ENCODE data around the gene E2F4.

The E2F4 gene

GRCh38 chr16:67188323-67188722, 3.6 kb upstream of the E2F4 start:
- no peak for DNase-seq (ENCODE audit: low read depth)
- TF ChIP-seq CTCF (conservative IDR thresholded peaks at IDR 0.05; ENCODE audit: control insufficient read depth, insufficient read depth, low read depth, low read length) = no peak
- no peak overlapping the region for H3K4me3 ChIP-seq (ENCODE audit: control insufficient read depth, low read depth, low read length)

GRCh38 chr16:67188798-67189197, 3.2 kb upstream of the E2F4 start:
- TF ChIP-seq CTCF (conservative IDR thresholded peaks at IDR 0.05; ENCODE audit: control insufficient read depth, insufficient read depth, low read depth, low read length) = no peak
- H3K4me3 ChIP-seq (ENCODE audit: control insufficient read depth, low read depth, low read length) = no peak overlapping the region
- no peak for DNase-seq (ENCODE audit: low read depth)

- TF ChIP-seq CTCF (conservative IDR thresholded peaks at IDR 0.05; ENCODE audit: control insufficient read depth, insufficient read depth, low read depth, low read length) = no peak
- no peak for DNase-seq (ENCODE audit: low read depth)
- no peak within 1 kb of the TSS for H3K4me3 ChIP-seq (ENCODE audit: control insufficient read depth, low read depth, low read length)
Measured at GRCh38 chr16:67190041-67190440, 1.9 kb upstream of the E2F4 start, which contains the start of gene EXOC3L1. Gene EXOC3L1, minus strand, starts transcription at chr16:67190136. Its CDS starts 460 bp downstream, at chr16:67189676.

- no peak for TF ChIP-seq CTCF (conservative IDR thresholded peaks at IDR 0.05; ENCODE audit: control insufficient read depth, insufficient read depth, low read depth, low read length)
- H3K4me3 ChIP-seq (ENCODE audit: control insufficient read depth, low read depth, low read length) = no peak overlapping the region
- DNase-seq (ENCODE audit: low read depth) = no peak
Measured at GRCh38 chr16:67190448-67191399, 1.2 kb upstream of the E2F4 start.

GRCh38 chr16:67191411-67191994, 452 bp upstream of the E2F4 start:
- DNase-seq (ENCODE audit: low read depth) = no peak
- no peak for TF ChIP-seq CTCF (conservative IDR thresholded peaks at IDR 0.05; ENCODE audit: control insufficient read depth, insufficient read depth, low read depth, low read length)
- H3K4me3 ChIP-seq (ENCODE audit: control insufficient read depth, low read depth, low read length) = peak overlapping the region; percentile 40

GRCh38 chr16:67192781-67193361, 916 bp downstream of the E2F4 start:
- DNase-seq (ENCODE audit: low read depth) = no peak
- peak overlapping the region; percentile 95 for H3K4me3 ChIP-seq (ENCODE audit: control insufficient read depth, low read depth, low read length)
- no peak for TF ChIP-seq CTCF (conservative IDR thresholded peaks at IDR 0.05; ENCODE audit: control insufficient read depth, insufficient read depth, low read depth, low read length)

All from fibroblast of mammary gland (primary cell).